HG02885 (cell line): ENCODE results near the gene GRIA2.
"Not testable (repeated sequence)": the region's sequence is repeated elsewhere in the genome, so short reads cannot be mapped to it uniquely, and the experiment has no call there.

ENCODE experiments used
- ATAC-seq: cut with Tn5 transposase; IDR thresholded peaks from one replicate; pipeline ENCODE4 v1.9.1; 2021; ENCODE audit warnings: mild to moderate bottlenecking; ENCODE audit not compliant: unreplicated experiment, poor library complexity

GRIA2 gene

DNA sequence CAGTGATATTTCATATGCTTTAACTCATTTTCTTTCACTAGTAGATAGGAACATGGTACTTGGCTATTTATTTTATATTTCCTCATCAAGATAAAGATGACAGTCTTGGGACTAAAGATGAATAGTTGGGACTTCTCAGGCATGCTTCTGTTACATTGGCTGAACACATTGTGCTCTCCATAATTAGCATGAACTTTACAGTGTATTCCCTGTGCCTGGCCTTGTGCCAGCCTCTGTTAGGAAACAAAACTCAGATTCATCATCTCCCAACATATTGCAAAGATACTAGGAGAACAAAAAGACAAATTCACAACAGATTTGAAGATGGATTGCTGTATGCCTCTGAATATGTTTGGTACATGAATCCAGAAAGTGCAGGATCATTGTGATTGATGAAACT, 26.4 kb downstream of the GRIA2 start:
- no peak for ATAC-seq

DNA sequence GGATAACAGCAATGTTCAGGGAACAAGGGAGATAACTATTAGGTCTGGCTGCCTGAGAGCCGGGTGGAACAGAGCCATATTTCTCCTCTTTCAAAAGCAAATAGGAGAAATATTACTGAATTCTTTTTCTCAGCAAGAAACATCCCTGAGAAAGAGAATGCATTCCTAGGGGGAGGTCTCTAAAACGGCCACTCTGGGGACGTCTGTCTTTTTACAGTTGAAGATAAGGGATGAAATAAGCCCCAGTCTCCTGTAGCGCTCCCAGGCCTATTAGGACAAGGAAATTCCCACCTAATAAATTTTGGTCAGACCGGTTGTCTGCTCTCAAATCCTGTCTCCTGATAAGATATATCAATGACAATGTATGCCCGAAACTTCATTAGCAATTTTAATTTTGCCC, 37.6 kb downstream of the GRIA2 start:
- ATAC-seq, result not testable (repeated sequence)

DNA sequence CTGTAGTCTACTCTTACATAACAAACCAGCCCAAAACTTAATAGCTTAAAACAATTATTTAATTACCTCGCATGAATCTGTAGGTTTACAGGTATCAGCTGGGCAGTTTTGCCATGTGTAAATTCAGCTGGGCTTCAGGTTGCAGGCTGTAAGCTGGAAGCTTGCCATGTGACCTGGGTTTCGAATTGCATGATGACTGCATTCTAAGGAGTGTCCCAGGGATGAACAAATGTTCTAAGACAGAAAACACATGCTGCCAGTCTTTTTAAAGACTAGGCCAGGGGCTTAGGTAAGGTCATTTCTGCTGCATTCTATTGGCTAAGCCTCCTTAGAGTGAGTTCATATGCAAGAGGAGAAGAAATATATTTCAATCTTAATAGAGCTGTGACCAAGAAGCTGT, 44.8 kb downstream of the GRIA2 start:
- ATAC-seq, result no peak

DNA sequence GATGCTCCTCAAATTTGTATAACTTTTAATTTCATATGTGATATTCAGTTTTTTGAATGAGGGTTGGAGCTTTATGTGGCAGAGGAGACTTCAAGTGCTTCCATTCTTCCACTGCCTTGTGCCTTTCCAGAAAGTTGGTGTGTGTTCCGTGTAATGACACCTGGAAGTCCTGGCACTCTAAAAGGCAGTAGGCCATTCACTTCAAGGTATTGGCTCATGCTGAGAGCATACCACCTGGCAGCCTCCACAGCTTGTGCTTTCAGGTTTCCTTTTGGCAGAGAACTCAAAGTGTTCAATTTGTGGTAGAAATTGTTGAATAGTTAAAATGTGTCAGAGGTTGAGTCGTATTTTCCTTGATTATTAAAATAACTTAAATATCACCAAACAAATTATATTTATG, 49.6 kb downstream of the GRIA2 start:
- no peak for ATAC-seq

DNA sequence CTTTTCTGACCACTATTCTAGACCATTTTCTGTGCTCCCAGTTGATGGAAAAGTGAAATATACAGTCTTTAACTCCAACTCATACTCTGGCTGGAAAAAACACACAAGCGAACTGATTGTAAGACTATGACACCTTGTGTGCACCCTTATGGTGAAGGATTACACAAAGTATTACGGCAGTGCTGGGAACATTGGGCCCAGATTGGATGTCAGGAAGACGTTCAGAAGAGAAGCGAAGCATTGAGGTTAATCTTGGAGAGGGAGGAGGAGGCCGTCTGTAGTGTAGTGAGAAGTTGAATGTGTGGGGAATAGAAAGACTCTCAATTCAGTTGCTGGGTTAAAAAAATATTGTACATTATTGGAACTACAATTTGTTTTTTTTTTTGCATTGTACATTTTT, 50.0 kb downstream of the GRIA2 start:
- ATAC-seq, result no peak

DNA sequence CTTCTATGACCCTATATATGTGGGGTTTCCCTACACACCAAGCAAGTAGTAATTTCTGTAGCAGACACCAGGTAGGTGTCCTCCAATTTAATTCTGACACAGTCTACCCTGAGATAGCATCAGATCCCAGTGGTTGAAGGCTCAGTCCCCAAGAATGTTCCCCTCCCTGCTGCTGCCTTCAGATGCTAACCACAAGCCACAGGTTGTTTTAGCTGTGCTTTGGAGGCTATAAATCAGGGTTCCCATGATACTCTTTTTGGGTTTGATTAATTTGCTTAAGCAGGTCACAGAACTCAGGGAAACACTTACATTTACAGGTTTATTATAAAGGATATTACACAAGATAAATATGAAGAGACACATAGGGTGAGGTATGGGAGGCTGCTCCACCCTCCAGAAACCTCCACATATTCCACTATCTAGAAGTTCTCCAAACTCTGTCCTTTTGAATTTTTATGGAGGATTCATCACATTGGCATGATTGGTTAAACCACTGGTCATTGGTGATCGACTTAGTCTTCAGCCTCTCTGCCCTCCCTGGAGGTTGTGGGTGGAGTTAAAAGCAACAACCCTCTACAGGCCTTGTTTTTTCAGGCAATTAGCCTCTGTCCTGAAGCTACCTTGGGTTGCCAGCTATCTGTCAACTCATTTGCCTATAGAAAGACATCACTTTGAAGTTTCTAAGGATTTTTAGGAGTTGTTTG, 50.8 kb downstream of the GRIA2 start:
- ATAC-seq, result no peak

DNA sequence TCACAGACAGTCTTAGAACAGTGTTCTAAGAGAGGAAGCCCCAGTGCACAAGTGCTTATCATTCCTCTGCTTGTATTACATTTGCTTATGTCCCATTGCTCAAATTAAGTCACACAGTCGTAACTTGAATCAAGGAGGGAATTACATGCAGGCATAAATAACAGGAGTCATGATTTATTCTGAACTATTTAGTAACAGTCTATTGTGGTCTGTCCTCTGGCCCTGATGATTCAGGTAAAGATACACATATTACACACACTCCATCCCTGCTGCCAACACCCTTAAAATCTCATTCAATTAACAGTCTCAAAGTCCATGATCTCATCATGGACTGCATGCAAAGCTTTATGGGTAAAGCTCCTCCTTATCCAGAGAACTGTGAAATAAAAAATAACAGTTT, 60.1 kb downstream of the GRIA2 start:
- no peak for ATAC-seq

DNA sequence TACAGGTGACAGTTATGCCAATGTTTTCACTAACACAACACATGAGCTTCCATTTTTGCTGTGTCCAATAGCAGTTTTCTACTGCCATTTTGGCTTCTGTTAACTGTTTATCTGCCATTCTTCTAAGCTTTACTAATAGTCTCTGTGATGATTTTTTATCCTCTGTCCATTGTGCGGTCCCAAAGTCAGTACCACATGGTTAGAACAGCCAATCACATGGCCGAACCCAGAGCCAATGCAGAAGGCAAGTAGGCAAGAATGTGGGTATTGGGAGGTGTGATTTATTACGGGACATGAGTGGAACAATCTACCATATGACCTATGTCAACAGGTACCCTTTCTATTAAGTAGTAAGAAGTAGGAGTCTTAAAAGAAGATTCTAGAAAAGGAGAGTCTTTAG, 61.5 kb downstream of the GRIA2 start:
- no peak for ATAC-seq

DNA sequence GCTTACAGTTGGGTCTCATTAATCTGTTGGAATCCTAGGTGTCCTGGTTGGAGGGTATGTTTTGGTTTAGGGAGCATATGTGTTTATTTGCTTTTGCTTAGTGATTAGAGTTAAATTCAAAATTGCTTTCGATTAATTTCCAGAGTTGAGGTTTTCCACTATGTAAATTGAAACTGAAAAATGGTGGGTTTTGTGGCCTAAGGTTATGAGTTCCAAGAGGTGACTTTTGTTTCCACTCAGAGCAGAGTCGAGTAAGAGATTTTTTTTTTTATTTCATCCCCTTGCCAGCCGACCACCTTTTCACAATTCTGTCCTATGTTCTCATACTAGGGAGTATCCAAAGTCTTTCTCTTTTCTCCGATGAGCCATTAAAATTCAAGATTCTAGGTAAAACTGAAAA, 66.9 kb downstream of the GRIA2 start:
- ATAC-seq, result no peak

DNA sequence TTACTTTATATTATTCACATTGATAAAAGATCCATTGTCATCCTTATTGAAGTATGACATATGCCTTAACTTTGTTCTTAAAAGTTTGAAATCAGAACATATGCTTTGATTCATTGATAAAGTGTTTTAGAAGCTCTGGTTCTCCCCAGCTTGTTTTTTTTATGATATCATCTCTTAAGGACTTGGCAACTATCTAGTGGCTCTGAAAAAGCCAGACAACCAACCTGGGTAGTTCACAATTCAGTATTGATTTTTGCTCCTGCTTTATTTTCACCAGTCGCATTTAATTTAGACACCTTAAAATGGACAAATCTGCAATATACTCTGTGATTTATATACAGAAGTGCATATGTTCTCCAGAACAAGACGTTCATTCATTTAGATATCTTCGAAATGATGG, 70.1 kb downstream of the GRIA2 start:
- ATAC-seq, result no peak

DNA sequence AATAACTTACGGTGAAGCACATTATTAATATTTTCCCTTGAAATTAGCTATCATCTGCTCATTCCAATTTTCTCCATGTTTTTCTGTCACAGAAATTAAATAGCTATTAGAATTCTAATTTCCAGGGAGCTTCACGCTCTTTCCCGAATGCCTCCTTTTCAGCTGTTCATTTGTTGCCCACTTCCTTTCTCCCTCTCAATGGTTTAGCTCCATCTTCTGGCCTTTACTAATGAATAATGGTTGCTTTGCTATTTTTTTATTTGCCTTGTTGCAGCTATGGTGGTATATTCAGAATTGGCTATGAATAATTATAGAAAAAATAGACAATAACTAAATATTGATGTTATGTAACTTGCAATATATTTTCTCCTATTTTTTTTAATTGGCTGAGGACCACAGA, 70.5 kb downstream of the GRIA2 start:
- ATAC-seq, result no peak

DNA sequence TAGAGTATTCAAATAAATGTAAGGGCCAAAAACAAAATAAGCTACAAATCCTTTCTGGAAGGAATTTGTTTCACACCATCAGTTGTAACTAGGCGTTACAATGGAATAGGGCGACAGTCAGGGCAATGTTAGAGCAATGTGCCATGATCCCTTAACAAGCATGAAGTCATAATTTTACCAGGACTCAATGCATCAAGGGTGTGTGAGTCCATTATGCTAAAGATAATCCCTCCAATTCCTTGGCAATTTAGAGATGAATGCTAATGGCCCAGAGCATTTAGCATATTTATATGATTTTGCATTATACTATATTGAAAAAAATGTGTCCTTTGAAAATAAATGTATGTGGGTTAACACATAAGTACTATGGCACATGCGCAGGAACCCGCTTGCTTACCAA, 73.1 kb downstream of the GRIA2 start:
- ATAC-seq, result no peak

DNA sequence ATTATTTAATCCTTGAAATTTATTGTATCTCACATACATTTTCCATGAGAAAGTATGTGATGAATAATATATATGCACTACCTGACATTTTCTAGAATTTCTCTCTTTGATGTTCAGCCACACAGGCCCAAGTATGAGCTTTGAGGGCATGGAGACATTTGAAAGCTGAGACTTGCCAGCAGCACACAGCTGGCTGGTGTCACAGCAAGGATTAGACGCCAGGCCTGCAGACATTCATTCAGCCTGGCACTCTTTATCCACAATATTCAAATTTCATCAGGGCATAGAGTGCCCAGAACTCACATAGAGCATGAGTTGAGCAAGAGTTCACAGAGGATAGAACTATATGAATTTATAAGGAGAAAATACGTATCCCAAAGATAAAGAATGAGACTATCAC, 74.0 kb downstream of the GRIA2 start:
- ATAC-seq, result no peak

DNA sequence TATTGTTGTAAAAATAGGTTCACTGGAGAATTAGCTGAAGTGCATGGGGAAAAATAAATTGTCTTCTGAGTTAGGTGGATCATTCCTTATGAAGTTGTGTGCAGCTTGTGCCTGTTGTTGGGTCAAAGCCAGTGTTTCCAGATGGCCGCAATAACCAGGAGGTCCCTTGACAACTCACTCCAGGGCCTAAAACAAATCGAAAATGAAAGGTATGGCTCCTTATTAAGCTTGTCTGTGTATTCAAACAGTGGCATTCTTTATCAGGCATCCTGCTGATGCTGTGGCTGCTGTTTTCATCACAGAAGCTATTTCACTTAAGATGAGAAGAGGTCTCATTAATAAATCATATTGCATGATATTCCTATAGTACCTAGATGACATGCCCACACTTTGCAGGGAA, 80.2 kb downstream of the GRIA2 start:
- ATAC-seq, result no peak

DNA sequence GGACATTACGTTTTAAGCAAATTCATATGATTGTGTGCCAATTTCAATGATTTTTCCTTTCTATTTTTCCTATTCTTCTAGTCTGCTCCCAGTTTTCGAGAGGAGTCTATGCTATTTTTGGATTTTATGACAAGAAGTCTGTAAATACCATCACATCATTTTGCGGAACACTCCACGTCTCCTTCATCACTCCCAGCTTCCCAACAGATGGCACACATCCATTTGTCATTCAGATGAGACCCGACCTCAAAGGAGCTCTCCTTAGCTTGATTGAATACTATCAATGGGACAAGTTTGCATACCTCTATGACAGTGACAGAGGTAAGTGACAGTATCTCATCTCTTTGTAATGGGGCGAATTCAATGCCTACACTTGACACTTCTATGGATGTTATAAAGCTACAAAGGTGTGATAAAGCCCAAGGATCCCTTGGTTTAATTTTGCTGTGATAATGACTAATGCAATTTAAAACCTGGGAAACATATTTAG, 83.0 kb downstream of the GRIA2 start:
- no peak for ATAC-seq

DNA sequence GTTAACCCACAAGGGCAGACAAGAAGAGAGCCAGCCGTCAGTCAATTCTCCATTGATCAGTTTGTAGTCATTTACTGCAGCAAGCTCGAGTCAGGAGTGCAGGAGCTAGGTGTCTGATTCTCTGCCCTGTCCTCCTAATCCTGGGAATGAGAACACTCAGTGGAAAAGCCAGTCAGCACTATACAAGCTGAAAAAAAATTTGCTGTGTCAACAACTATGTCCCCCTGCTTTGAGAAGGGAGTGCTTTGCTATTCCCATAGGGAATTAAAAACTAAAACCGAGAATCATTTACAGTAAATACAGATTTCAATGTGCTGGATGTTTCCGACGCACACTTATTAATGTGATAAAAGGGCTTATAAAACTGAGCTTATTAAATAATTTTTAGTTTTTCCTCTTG, 84.2 kb downstream of the GRIA2 start:
- ATAC-seq, result no peak

DNA sequence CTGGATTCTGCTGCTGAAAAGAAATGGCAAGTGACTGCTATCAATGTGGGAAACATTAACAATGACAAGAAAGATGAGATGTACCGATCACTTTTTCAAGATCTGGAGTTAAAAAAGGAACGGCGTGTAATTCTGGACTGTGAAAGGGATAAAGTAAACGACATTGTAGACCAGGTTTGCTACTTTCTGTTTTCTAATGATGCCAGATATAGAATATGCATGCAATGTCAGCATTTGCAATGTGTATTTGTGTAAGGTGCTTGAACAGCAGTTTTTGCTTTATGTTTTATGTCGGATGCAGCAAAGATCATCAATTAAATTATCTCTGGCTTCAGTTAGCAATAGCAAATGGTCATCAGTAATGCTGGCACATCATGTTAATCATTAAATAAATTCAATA, 92.2 kb downstream of the GRIA2 start:
- ATAC-seq, result no peak

DNA sequence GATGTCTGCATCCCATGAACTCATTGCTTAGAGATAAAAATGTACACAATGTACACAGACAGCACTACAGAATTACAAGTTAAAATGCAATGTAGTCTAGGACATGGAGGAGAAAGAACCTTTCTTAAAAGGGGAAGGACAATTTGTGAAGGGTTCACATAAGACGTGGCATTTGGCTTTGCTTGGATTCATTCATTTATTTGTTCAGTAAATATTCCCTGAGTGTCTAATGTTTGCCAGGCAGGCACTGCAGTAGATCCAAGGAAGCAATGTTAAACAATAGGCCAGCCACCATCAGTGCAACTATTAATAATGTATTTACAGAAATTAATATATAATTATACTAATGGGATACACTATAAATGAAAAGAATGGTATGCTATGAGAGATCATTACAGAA, 94.4 kb downstream of the GRIA2 start:
- ATAC-seq, result no peak

DNA sequence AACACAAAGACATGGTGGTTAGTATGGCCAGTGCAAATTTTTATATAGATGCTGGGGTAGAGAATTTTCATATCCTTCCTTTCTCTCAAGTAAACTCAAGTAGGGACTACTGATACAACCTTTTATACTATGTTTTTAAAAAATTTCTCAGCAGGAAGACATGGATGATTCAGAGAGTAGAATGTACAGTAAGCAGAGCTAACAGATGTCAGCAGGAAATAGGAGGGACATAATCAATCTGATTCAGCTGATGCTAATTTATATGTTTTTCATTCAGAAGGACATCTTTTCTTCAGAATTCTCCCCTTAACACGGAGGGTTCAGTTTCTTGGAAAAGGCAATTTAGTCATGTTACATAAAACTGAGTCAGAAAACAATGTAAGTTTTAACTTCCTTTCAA, 95.4 kb downstream of the GRIA2 start:
- ATAC-seq, result no peak

DNA sequence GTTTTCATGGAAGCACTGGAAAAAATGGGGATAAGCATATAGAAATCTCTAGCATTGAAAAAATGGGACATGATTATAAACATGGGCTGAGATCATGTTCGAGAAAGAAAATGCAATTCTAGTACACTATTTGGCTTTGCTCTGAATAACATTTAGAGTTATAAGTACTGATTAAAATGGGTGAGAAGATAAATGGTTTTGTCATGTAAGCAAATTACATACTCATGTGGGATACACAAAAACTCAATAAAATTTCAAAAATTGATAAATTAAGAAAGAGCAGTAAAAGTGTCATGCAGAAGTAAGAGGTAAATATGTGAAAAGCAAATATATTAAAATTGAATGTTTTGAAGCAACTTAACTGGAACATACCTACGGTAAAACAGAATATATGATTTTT, 99.6 kb downstream of the GRIA2 start:
- ATAC-seq, result no peak

DNA sequence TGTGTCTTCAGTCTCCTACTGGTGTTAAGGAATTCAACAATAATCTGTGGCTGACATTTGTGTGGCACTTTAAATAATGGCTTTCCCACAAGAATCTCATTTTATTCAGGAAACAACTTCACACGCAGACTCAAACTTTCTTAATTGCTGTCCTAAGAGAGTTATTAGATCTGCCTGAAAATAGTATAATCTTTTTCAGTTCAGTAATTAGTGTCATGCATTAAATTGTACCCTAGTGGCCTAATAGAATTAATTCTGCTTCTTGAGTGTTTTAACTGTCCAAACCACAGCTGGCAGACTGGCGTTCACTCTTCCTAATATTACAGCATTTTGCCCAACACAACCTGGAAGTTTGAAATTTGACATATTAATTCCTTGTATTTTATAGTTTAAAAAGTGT, 107.1 kb downstream of the GRIA2 start:
- ATAC-seq, result no peak

DNA sequence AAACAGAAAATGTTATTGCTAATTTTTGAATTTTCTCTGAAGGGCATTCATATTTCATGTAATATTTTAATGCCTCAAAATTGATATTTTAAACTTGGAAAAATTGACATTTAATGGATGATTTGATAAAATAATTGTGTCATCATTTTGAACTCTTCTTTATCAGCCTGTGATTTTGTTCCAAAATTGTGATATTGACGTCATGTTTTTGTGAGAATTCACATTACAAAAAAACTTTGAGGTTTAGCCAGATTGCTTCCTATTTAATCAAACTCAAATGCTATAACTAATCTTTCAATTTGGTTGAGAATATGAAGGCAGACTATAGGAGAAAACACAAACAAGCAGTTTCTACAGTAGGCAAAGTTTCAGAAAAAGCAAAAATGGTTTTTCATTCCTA, 137.4 kb downstream of the GRIA2 start:
- no peak for ATAC-seq

DNA sequence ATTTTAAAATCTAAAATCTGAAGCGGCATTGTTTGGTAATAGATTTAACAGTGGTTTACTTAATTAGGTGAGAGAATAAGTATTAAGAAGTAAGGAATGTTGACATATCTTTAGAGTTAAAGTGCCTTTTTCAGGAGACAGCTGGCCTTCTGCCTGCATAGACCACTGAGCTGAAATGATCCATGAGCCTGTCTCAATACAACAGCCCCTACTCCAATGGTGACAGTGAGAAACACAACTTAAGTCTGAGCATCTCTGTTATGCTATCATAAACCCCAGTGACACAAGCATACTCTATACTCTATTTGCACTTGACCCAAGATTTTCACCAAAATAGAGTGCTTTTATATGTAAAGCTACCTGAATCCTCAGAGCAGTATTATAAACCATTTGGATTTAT, 137.9 kb downstream of the GRIA2 start:
- no peak for ATAC-seq
